ENCODE measurements around the gene THBS2.

THBS2 gene

DNA sequence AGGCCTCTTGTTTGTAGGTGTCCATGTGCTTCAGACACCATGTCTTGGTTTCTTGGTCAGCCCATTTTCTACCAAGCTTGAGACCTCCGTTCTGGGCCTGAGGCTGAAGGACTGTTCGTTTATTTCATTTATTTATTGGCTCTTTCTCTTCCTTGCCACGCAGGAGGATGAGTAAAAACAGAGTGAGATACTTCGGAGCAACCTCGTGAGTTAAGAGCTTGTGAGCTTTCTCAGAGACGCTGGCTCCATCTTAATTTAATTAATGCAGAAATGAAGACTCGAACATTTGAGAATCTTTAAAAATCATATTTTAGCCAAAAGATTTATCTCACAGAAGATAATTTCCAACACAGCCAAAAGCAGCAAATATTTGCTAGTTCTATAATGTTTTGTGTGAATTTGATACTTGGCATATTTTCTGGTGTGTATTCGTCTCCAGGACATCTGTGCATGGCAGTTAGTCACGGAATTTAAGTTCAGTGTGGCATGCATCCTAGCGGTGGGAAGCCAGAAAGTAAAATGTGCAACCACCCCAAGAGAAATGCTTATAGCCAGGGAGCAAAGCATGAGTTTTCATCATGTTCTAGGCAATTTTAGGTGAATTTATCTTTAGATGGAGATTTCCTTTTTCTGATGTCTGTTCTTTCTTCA is 76.0 kb downstream of the THBS2 start:
- DNase-seq, result no peak

GRCh38 chr6:169176361-169176991 is 77.2 kb downstream of the THBS2 start:
- DNase-seq, result no peak

- DNase-seq, result no peak
Observed at GRCh38 chr6:169175360-169175887, 78.2 kb downstream of the THBS2 start.

GRCh38 chr6:169174516-169175359 is 78.9 kb downstream of the THBS2 start:
- no peak for DNase-seq

- no peak for DNase-seq
Observed at GRCh38 chr6:169173532-169174268, 79.9 kb downstream of the THBS2 start.

- DNase-seq, result no peak
Observed at GRCh38 chr6:169172946-169173345, 80.7 kb downstream of the THBS2 start.

DNA sequence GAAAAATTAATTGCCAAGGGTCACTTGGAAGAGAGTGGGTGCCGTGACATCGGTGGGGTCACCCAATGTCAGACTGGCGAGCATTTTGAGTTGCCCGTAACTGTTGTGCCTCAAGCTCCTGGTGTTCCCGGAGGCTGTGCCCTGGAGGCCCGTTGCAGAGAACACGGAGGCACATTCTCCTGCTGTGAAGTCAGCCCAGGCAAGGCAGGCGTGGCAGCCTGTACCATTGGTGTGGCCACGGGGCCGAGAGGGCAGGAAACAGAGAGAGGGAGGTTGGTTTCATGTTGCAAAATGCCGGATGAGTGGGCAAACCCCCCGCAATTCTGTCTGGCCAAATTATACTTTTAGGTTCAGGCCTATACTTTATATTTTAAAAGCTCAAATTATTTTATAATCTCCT is 81.2 kb downstream of the THBS2 start:
- no peak for DNase-seq

DNA sequence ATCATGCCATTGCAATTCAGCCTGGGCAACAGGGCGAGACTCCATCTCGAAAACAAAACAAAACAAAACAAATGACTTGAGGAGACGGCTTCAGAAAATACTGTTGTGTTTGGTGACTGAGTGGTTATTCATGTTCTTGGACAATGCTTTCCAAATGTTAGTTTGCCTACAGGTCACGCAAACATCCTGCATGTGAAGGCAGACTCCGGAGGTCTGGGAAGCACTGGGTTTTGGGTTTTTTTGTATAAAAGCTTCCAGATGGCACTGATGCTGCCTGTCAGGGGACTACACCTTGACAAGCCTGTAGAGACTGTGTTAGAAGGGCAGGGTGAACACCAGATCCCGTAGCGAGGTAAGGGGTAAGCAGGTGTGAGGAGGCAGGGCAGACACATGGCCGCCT is 81.7 kb downstream of the THBS2 start:
- no peak for DNase-seq

- DNase-seq, result no peak
Observed at GRCh38 chr6:169171016-169171415, 82.6 kb downstream of the THBS2 start.

DNA sequence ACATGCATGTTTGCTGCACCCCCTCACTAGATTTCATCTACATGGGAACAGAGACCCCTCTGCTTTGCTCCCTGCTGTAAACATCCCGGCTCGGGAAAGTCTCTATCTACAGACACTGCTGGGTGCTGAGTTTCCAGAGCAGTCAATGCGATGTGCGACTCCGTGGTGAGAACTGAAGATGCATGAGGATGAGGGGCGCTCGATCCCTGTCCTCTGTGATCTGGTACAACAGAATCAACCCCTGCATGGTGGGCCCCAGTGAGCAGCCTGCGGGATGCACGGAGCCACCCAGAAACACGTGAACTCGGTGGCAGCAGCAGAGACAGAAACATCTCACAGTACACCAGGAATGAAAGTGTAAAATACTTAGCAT is 83.1 kb downstream of the THBS2 start:
- DNase-seq, result no peak

DNA sequence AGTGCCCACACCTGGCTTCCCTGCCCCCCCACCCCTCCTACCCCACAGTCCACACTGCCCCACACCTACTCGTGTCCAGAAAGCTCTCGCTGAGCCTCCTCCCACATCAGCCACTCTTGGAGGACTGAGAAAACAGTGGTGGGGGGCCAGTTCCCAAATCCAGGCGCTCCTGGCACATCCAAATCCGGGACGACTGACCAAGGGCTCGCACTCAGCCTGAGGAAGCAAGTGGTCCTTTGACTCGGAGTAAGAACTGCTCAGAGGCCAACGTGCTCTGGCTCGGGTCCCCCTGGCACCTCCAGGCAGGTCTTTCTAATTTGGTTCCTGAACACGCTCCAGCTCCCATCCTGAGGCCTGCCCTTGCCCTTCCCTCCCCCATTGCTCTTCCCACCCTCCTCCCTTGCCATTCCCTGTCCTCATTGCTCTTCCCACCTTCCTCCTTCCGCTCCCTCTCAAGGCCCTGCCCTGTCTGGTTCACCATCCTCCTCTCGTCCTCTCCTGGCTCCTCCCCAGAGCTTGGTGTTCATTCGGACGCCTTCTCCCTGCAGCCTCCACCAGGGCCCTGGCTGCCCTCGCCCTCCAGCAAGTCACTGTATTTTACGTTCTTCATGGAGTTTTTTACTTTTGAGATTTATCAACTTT is 83.6 kb downstream of the THBS2 start:
- no peak for DNase-seq

DNA sequence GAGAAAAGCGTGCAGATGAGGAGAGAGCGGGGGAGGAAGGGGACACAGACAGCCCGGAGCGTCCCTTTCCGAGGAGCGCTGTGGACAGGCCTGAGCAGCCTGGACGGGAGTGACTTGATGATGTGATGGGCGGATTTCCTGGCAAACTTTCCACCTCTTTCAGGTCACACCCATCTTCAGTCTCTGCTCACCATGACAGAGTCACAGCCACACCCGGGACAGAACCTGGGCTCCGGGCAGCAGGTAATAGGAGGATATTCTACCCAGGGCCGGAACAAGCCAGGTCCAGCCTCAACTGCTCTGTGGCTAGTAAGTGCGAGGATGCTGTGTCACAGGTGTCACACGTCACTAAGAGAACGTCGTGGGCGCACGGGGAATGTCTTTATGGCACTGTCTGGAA is 84.3 kb downstream of the THBS2 start:
- no peak for DNase-seq

DNA sequence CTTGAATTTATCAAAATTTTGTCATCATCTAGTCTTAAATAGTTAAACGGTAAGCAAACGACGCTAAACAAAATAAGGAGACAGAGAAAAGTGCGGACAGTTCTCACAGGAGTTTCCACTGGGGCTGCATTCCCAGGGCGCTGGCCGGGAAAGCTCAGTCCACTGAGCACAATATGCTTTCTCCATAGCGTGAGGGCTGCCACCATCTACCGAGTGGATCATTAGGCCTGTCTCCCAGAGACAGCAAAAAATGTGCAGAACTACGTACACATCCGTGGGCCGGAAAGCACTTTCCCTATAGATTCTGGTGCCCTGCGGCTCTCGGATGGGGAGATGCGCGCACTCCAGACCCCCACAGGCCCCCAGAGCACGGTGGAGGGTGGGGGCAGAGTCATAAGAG is 84.9 kb downstream of the THBS2 start:
- DNase-seq, result no peak

DNA sequence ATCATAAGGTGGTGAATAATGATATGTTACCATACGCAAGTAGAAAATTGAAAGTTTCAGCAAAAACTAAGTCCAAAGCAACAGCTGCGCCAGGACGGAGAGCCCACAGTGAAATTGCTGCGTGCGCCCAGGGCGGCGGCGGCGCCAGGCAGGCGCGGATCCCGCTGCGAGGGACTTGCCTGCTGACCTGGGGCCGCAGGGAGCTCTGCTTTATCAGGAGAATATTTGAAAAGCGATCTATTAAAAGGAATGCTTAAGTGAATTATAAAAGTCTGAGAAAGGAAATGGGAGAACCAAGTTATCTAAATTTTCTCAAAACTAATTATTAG is 85.4 kb downstream of the THBS2 start:
- no peak for DNase-seq

- DNase-seq, result no peak
Observed at GRCh38 chr6:169167581-169168301, 85.9 kb downstream of the THBS2 start.

- DNase-seq, result no peak
Observed at GRCh38 chr6:169166896-169167580, 86.6 kb downstream of the THBS2 start.
